ENCODE results near the gene AHCY.
"Not testable (repeated sequence)": the region's sequence is repeated elsewhere in the genome, so short reads cannot be mapped to it uniquely, and the experiment has no call there.

Gene AHCY

DNA sequence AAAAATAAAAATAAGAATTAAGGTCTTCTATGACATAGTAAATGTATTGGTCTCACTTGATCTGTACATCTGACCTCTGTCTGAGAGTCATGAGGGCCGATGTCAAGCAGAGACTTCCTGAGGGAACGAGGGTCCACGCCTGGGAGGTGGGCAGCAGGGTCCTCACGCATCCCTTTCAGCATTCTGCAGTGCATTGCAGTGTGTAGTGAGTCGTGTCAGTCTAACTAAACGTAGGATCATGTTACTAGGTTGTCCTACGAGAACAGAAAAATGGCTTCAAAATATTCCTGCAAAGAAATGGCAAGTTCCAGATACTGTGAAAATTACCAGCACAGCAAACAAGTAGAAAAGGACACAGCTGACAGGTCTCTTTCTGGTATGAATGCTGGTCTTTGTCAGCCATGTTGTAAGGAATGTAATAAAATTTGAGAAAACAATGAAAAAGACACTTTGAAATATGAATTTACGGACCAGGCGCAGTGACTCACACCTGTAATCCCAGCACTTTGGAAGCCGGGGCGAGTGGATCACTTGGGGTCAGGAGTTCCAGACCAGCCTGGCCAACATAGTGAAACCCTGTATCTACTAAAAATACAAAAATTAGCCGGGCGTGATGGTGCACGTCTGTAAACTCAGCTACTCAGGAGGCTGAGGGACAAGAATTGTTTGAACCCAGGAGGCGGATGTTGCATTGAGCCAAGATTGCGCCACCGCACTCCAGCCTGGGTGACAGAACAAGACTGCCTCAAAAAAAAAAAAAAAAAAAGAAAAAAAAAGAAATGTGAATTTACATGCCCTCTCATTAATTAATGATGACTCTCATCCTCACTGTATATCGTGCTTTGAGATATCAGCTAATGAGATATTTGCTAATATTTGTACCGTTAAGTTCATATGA is 2.4 kb upstream of the AHCY start:
- TF ChIP-seq, protein P1, sequence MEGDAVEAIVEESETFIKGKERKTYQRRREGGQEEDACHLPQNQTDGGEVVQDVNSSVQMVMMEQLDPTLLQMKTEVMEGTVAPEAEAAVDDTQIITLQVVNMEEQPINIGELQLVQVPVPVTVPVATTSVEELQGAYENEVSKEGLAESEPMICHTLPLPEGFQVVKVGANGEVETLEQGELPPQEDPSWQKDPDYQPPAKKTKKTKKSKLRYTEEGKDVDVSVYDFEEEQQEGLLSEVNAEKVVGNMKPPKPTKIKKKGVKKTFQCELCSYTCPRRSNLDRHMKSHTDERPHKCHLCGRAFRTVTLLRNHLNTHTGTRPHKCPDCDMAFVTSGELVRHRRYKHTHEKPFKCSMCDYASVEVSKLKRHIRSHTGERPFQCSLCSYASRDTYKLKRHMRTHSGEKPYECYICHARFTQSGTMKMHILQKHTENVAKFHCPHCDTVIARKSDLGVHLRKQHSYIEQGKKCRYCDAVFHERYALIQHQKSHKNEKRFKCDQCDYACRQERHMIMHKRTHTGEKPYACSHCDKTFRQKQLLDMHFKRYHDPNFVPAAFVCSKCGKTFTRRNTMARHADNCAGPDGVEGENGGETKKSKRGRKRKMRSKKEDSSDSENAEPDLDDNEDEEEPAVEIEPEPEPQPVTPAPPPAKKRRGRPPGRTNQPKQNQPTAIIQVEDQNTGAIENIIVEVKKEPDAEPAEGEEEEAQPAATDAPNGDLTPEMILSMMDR (IDR thresholded peaks at IDR 0.05; ENCODE audit: borderline replicate concordance, insufficient read depth, low read depth, low read length): no peak
- no peak overlapping the region for H3K4me3 ChIP-seq (ENCODE audit: low read depth, low read length)

DNA sequence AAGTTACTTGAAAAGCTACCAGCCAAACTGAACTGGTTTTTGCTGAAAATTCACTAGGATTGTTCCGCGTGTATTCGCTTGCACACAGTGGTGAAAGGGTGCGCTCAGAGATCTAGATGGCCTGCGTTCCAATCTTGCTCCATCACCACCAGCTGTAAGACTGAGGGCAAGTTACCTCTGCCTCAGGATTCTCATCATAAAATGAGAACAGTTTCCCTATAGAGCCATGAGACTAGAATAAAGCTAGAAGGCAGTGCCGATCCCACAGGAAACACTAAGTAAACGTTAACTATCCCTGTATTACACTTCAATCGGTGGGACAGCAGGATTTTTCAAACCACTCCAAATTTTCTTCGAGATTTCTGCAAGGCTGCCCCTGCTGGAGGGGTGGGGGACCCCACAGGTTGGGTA is 838 bp downstream of the AHCY start:
- peak overlapping the region; percentile 79 for H3K4me3 ChIP-seq (ENCODE audit: low read depth, low read length)
- TF ChIP-seq, protein P1 (IDR thresholded peaks at IDR 0.05; ENCODE audit: borderline replicate concordance, insufficient read depth, low read depth, low read length): no peak

DNA sequence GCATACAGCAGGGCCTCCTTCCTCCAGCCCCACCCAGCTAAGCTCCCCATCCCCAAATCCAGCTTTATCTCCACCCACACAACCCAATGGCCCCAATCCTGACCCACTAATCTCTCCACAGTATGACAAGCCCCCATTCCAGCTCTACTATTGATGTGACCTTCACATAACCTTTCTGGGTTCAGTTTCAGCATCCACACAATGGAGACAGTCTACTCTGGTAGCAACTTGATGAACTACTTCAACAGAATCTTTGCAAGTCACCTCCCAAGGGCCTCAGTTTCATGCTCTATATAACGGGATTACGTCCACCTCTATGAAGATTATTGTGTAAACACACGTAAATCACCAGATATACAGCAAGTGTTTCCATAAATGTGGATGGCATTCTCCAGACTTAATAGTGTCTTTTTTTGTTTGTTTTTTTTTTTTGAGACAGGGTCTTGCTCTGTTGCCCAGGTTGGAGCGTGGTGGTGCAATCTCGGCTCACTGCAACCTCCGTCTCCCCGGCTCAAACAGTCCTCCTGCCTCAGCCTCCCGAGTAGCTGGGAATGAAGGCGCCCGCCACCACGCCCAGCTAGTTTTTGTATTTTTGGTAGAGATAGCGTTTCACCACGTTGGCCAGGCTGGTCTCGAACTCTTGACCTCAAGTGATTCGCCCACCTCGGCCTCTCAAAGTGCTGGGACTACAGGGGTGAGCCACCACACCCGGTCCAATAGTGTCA is 1.4 kb downstream of the AHCY start:
- TF ChIP-seq, protein P1 (IDR thresholded peaks at IDR 0.05; ENCODE audit: borderline replicate concordance, insufficient read depth, low read depth, low read length): no peak
- peak overlapping the region; percentile 79 for H3K4me3 ChIP-seq (ENCODE audit: low read depth, low read length)

DNA sequence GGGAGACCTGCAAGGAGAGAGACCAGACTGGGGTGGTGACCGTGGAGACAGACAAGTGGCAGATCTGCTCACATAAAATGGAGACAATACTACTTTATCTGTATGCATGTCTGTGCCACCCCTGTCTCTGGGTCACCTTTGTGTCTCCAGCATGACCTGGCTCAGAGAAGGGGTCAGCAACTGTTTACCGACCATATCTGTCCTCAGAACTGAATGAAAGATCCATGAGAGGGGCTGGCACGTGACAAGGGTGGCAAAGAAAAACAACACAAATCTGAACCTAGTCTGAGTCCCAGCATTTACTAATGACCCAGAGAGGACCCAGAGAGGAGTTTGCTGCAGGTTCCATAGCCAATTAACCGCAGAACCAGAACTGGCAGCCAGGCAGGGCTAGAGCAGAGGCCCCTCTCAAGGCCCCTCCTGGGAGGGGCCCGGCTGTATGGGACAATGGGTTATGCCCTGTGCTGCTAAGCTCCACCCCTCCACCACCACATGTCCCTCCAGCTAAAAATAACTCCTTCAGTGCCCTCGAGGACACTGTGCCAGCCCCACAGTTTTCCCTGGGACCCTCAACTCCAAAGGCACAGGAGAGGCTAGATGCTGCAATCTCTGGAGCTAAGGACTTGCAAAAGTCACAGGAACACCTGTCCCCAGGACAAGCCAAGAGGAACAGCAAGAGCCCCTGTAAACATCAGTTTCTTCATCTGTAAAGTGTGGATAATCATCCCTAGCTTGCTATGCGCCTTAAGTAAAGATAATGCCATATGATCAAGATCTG is 2.2 kb downstream of the AHCY start:
- TF ChIP-seq, protein P1 (IDR thresholded peaks at IDR 0.05; ENCODE audit: borderline replicate concordance, insufficient read depth, low read depth, low read length): no peak

DNA sequence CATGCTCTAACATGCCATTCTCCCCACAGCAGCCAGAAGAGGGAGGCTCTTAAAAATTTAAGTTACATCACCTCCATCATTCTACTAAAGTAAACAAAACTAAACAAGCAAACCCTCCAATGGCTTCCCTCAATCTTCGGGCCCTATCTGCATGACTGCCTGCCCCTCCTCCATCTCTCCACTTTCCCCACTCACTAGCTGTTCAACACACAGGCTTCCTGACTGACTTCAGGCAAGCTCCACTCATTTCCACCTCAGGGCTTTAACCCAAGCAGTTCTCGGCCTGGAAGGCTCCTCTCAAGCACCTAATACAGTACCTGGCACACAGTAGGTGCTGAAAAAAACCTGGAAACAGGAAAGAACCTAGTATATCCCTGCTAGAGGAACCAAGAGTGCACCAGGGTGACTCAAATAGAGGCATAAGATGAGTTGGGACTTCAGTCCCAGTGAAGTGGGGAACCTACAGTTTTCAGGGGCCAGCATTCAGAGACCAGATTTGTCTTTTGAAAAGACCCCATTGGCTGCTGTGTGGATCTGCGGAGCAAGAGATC is 2.8 kb downstream of the AHCY start:
- TF ChIP-seq, protein P1 (IDR thresholded peaks at IDR 0.05; ENCODE audit: borderline replicate concordance, insufficient read depth, low read depth, low read length): no peak
- H3K4me3 ChIP-seq (ENCODE audit: low read depth, low read length): no peak overlapping the region

More for the DNA sequence above, 2.2 kb downstream of the AHCY start:
- no peak overlapping the region for H3K4me3 ChIP-seq (ENCODE audit: low read depth, low read length)

DNA sequence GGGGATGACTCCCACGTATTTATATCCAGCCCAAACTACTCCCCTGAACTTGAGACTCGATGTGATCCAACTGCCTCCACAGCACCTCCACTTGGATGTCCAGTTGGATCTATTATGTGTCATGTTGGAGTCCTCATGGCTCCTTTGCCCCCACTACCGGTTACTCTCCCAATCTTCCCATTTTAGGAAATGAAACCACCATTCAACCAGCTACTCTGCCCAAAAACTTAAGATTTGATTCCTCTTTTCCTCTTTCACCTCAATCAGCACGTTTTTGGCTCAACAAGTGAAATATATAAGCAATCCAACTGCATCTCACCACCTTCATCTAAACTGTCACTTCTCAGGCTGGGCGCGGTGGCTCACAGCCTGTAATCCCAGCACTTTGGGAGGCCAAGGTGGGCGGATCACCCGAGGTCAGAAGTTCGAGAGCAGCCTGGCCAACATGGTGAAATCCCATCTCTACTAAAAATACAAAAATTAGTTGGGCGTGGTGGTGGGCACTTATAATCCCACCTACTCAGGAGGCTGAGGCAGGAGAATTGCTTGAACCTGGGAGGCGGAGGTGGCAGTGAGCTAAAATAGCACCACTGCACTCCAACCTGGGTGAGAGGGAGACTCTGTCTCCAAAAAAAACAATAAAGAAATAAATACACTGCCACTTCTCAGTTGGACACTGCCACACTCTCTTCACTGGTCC is 3.4 kb downstream of the AHCY start:
- no peak overlapping the region for H3K4me3 ChIP-seq (ENCODE audit: low read depth, low read length)
- TF ChIP-seq, protein P1 (IDR thresholded peaks at IDR 0.05; ENCODE audit: borderline replicate concordance, insufficient read depth, low read depth, low read length): no peak

DNA sequence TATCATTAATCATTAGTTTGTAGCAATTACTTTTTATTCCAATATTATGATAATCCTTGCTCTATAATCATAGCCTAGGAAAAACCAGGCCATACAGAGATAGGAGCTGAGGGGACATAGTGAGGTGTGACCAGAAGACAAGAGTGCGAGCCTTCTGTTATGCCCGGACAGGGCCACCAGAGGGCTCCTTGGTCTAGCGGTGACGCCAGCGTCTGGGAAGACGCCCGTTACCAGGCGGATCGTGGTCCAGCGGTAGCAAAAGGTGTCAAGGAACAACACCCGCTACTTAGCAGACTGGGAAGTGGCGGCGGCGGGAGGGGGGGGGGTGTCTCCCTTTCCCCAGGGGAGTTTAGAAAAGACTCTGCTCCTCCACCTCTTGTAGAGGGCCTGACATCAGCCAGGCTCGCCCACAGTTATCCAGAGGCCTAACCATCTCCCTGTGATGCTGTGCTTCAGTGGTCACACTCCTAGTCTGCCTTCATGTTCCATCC is 4.8 kb downstream of the AHCY start:
- not testable (repeated sequence) for H3K4me3 ChIP-seq (ENCODE audit: low read depth, low read length)

All from GM12875 (cell line).